Glutamatergic neuron (in vitro differentiated cells): Measurements from ENCODE around the gene FIGN. TPM values are rescaled to one million over a fixed set of nuclear protein-coding genes. Genes with fewer than 3 reads are reported as not detected.

Source experiments
- DNase-seq: peaks from one replicate; pipeline ENCODE4 v3.0.0; 2022
- H3K27ac Mint-ChIP-seq: one replicate; pipeline ENCODE4 v1.8.0; 2020; ENCODE audit warnings: mild to moderate bottlenecking, mixed read lengths, inconsistent platforms; ENCODE audit not compliant: unreplicated experiment
- H3K27me3 Mint-ChIP-seq: one replicate; pipeline ENCODE4 v1.8.0; 2020; ENCODE audit warnings: mild to moderate bottlenecking, moderate library complexity, mixed read lengths, inconsistent platforms; ENCODE audit not compliant: unreplicated experiment
- H3K36me3 Mint-ChIP-seq: one replicate; pipeline ENCODE4 v1.8.0; 2020; ENCODE audit warnings: mild to moderate bottlenecking, mixed read lengths, inconsistent platforms; ENCODE audit not compliant: unreplicated experiment
- H3K4me1 Mint-ChIP-seq: one replicate; pipeline ENCODE4 v1.8.0; 2020; ENCODE audit warnings: mild to moderate bottlenecking, low read depth, mixed read lengths, inconsistent platforms; ENCODE audit not compliant: unreplicated experiment
- H3K4me3 Mint-ChIP-seq: one replicate; pipeline ENCODE4 v1.8.0; 2020; ENCODE audit warnings: mild to moderate bottlenecking, mixed read lengths, inconsistent platforms; ENCODE audit not compliant: unreplicated experiment
- H3K9me3 Mint-ChIP-seq: one replicate; pipeline ENCODE4 v1.8.0; 2020; ENCODE audit warnings: mild to moderate bottlenecking, moderate library complexity, mixed read lengths, inconsistent platforms; ENCODE audit not compliant: unreplicated experiment
- total RNA-seq: library from RNA; stranded (reverse); fragmentation: NEBNext Ultra II Directional; extraction: Animal tissue kit (Norgen Biotek cat#: 25700); gene quantifications from one replicate; pipeline ENCODE4 v1.2.1, GENCODE V29; 2021; ENCODE audit not compliant: unreplicated experiment
- TF ChIP-seq, protein P1 (sequence below): fragments of 200-600 bp; sonication (generic); IDR thresholded peaks from one replicate; pipeline ENCODE4 v1.5.0; 2021; ENCODE audit not compliant: partially characterized antibody, unreplicated experiment

Gene FIGN
- total RNA-seq, 1 donor from 2014 or later = 12.4 TPM

GRCh38 chr2:163734401-163734800 lies 1.4 kb downstream of the FIGN start:
- TF ChIP-seq, protein P1, sequence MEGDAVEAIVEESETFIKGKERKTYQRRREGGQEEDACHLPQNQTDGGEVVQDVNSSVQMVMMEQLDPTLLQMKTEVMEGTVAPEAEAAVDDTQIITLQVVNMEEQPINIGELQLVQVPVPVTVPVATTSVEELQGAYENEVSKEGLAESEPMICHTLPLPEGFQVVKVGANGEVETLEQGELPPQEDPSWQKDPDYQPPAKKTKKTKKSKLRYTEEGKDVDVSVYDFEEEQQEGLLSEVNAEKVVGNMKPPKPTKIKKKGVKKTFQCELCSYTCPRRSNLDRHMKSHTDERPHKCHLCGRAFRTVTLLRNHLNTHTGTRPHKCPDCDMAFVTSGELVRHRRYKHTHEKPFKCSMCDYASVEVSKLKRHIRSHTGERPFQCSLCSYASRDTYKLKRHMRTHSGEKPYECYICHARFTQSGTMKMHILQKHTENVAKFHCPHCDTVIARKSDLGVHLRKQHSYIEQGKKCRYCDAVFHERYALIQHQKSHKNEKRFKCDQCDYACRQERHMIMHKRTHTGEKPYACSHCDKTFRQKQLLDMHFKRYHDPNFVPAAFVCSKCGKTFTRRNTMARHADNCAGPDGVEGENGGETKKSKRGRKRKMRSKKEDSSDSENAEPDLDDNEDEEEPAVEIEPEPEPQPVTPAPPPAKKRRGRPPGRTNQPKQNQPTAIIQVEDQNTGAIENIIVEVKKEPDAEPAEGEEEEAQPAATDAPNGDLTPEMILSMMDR = no peak
- DNase-seq = no peak

DNA sequence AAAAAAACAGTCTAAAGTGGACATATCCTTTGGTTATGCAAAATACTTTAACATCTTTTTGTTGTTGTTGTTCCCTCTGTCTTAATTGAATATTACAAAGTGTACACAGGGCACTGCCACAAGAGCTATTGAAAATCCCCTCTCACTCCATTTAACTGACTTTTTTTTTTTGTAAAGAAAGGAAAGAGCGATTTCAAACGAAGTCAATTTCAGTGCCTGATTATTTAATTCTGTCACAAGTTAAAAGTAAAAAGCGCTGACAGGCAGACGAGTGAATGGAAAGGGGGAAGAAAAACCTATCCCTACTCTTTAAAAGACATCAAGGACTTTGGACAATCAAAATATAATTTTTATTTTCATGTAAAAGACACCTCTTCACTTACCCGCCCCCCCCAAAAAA lies 1.9 kb downstream of the FIGN start:
- TF ChIP-seq, protein P1 = no peak
- Mint-ChIP-seq H3K36me3 (no peaks in the 10 kb centered on the region), H3K4me1 (peaks cover 36% of the 10 kb centered on the region), H3K4me3 (peak overlapping the region; percentile 82), H3K9me3 (peaks cover 6% of the 10 kb centered on the region), H3K27ac (peak overlapping the region; percentile 90), H3K27me3 (peaks cover 7% of the 10 kb centered on the region)
- DNase-seq = no peak

More at GRCh38 chr2:163734401-163734800, 1.4 kb downstream of the FIGN start:
- H3K27me3 Mint-ChIP-seq = peaks cover 7% of the 10 kb centered on the region
- peak overlapping the region; percentile 34 for H3K27ac Mint-ChIP-seq
- no peaks in the 10 kb centered on the region for H3K36me3 Mint-ChIP-seq
- H3K4me1 Mint-ChIP-seq = peaks cover 36% of the 10 kb centered on the region
- H3K9me3 Mint-ChIP-seq = peaks cover 6% of the 10 kb centered on the region
- H3K4me3 Mint-ChIP-seq = peak overlapping the region; percentile 82

DNA sequence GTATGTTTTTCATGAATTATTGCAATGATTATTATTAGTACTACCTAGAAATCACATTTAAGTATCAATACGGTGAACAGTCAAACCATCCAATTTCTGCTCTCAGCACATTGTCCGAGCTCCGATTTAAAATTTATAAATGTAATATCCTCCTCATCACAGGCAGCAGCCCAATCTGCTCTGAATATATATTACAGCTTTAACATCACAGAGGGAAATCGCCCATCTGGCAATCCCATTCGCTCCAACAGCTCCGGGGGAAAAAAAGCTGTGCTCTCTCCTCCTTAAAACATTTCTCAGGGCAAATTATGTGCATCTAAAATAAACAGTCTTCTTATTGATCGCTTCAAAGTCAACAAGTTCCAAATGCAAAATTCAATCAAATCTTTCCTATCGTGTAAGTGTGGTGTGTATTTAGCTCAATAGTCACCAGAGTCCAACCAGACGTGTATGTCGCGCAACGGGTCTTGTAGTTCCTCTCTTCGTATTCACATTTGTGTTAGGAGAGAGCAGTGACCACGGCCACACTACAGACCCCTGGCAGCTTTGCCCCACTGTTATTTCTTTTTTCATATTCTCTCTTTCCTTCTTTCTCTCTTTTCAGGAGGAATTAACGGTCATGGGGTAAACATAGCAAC lies 2.4 kb downstream of the FIGN start:
- H3K27ac Mint-ChIP-seq = peak overlapping the region; percentile 90
- H3K4me1 Mint-ChIP-seq = peaks cover 36% of the 10 kb centered on the region
- H3K9me3 Mint-ChIP-seq = peaks cover 6% of the 10 kb centered on the region
- TF ChIP-seq, protein P1 = no peak
- H3K36me3 Mint-ChIP-seq = no peaks in the 10 kb centered on the region
- H3K4me3 Mint-ChIP-seq = peak overlapping the region; percentile 82
- peak; percentile 19 for DNase-seq
- H3K27me3 Mint-ChIP-seq = peaks cover 7% of the 10 kb centered on the region

DNA sequence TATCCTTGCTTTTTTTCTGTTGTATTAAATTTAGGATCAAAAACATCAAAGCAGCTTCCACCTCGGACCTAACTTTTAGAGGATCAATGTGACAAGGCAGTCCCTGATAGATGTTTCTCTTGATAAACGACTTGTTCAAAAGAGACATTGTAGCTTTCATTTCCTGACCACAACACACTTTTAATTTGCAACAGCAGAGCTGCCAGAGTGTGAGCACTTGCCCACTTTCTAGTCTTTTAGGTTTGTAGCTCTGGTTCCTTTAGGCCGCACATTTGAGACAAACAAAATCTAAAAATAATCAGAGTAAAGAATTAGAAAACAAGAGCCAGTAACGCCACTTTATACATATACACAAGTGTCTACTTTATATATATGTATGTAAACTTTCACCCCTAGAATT lies 3.1 kb downstream of the FIGN start:
- TF ChIP-seq, protein P1 = no peak
- H3K4me1 Mint-ChIP-seq = peaks cover 36% of the 10 kb centered on the region
- H3K27ac Mint-ChIP-seq = peak overlapping the region; percentile 90
- peaks cover 6% of the 10 kb centered on the region for H3K9me3 Mint-ChIP-seq
- H3K27me3 Mint-ChIP-seq = peaks cover 7% of the 10 kb centered on the region
- peak overlapping the region; percentile 82 for H3K4me3 Mint-ChIP-seq
- no peaks in the 10 kb centered on the region for H3K36me3 Mint-ChIP-seq
- DNase-seq = no peak

DNA sequence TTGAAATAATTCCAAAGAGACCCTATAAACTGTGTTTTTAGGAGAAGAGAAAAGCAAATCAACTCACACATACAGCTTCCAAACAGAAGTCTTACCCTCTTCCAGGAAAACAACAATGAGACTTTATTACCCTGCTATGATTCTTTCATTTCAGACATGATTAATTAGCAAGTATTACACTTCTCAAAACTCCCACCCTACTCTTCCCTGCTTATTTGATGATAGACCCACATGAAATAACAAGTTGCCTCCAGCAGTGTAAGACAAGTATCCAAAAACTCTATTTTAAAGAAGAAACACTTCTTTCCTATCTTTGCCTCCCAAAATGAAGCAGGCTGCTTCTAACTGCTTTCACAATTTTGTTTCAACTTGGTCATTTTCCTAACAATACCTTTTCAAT lies 4.1 kb downstream of the FIGN start:
- H3K36me3 Mint-ChIP-seq = no peaks in the 10 kb centered on the region
- peaks cover 28% of the 10 kb centered on the region for H3K4me1 Mint-ChIP-seq
- TF ChIP-seq, protein P1 = no peak
- H3K27ac Mint-ChIP-seq = peak overlapping the region; percentile 78
- H3K27me3 Mint-ChIP-seq = peaks cover 7% of the 10 kb centered on the region
- peaks cover 1% of the 10 kb centered on the region for H3K9me3 Mint-ChIP-seq
- H3K4me3 Mint-ChIP-seq = peak overlapping the region; percentile 14
- DNase-seq = no peak
